KMS-11 (cell line): Measurements from ENCODE around the gene OR4F15.

Experiments
- H2AFZ ChIP-seq: fragments of 200-600 bp; sonication (generic); 2 replicates; pipeline ENCODE4 v1.6.1; 2016; ENCODE audit warnings: antibody characterized with exemption, mixed run types, low read depth
- H3K27ac ChIP-seq: fragments of 200-600 bp; sonication (generic); 2 replicates; pipeline ENCODE4 v1.6.1; 2016; ENCODE audit warnings: mild to moderate bottlenecking, mixed run types
- H3K27me3 ChIP-seq: fragments of 200-600 bp; sonication (generic); 2 replicates; pipeline ENCODE4 v1.6.1; 2017; ENCODE audit warnings: mild to moderate bottlenecking, low read depth, mixed run types, moderate library complexity; ENCODE audit not compliant: insufficient read depth
- H3K36me3 ChIP-seq: fragments of 200-600 bp; sonication (generic); 2 replicates; pipeline ENCODE4 v1.6.1; 2017; ENCODE audit warnings: mild to moderate bottlenecking, mixed run types; ENCODE audit not compliant: insufficient read depth
- H3K4me1 ChIP-seq: fragments of 200-600 bp; sonication (generic); 2 replicates; pipeline ENCODE4 v1.6.1; 2016; ENCODE audit warnings: mild to moderate bottlenecking, low read depth, mixed run types; ENCODE audit not compliant: poor library complexity, severe bottlenecking
- H3K4me2 ChIP-seq: fragments of 200-600 bp; sonication (generic); 2 replicates; pipeline ENCODE4 v1.7.0; 2016; ENCODE audit warnings: mild to moderate bottlenecking, mixed run types
- H3K4me3 ChIP-seq: fragments of 200-600 bp; sonication (generic); IDR thresholded peaks from 2 replicates; pipeline ENCODE4 v1.6.1; 2017; ENCODE audit warnings: low read depth, low read length, mixed read lengths; ENCODE audit not compliant: insufficient read depth
- H3K79me2 ChIP-seq: fragments of 200-600 bp; sonication (generic); 2 replicates; pipeline ENCODE4 v1.6.1; 2016; ENCODE audit warnings: low read depth, mixed run types; ENCODE audit not compliant: insufficient read depth
- H3K9ac ChIP-seq: fragments of 200-600 bp; sonication (generic); 2 replicates; pipeline ENCODE4 v1.6.1; 2016; ENCODE audit warnings: mild to moderate bottlenecking, mixed run types
- H4K20me1 ChIP-seq: fragments of 200-600 bp; sonication (generic); 2 replicates; pipeline ENCODE4 v1.6.1; 2016; ENCODE audit warnings: mild to moderate bottlenecking, mixed run types; ENCODE audit not compliant: insufficient read depth
- CTCF ChIP-seq: fragments of 200-600 bp; sonication (generic); conservative IDR thresholded peaks from 2 replicates; pipeline ENCODE4 v1.6.1; 2017; ENCODE audit warnings: low read depth, mild to moderate bottlenecking, antibody characterized with exemption, low read length, moderate library complexity, mixed read lengths

OR4F15 gene

GRCh38 chr15:101841656-101842055 is 29.7 kb downstream of the OR4F15 start:
- Histone ChIP-seq H3K9ac (no peak overlapping the region), H3K27me3 (no peaks in the 10 kb centered on the region), H2AFZ (no peak overlapping the region), H3K4me3 (no peak overlapping the region), H3K27ac (no peak overlapping the region), H3K79me2 (no peaks in the 10 kb centered on the region), H3K4me2 (no peak overlapping the region), H3K36me3 (no peaks in the 10 kb centered on the region), H4K20me1 (no peaks in the 10 kb centered on the region), H3K4me1 (no peaks in the 10 kb centered on the region)
- TF ChIP-seq CTCF = no peak

- H3K27ac ChIP-seq = no peak overlapping the region
- no peaks in the 10 kb centered on the region for H3K27me3 ChIP-seq
- H4K20me1 ChIP-seq = no peaks in the 10 kb centered on the region
- no peak for TF ChIP-seq CTCF
- H3K4me1 ChIP-seq = no peaks in the 10 kb centered on the region
- no peaks in the 10 kb centered on the region for H3K36me3 ChIP-seq
- no peak overlapping the region for H3K4me3 ChIP-seq
- H3K4me2 ChIP-seq = no peak overlapping the region
- H3K79me2 ChIP-seq = no peaks in the 10 kb centered on the region
- no peak overlapping the region for H3K9ac ChIP-seq
- no peak overlapping the region for H2AFZ ChIP-seq
Observed at GRCh38 chr15:101844916-101845315, 32.9 kb downstream of the OR4F15 start.

GRCh38 chr15:101852356-101852755 is 40.4 kb downstream of the OR4F15 start:
- Histone ChIP-seq H2AFZ (no peak overlapping the region), H3K9ac (no peak overlapping the region), H3K4me2 (no peak overlapping the region), H3K79me2 (no peaks in the 10 kb centered on the region), H3K4me1 (no peaks in the 10 kb centered on the region), H3K36me3 (no peaks in the 10 kb centered on the region), H3K27ac (no peak overlapping the region), H4K20me1 (no peaks in the 10 kb centered on the region), H3K4me3 (no peak overlapping the region), H3K27me3 (no peaks in the 10 kb centered on the region)
- TF ChIP-seq CTCF = no peak
